PC-9 (cell line): ENCODE measurements around the gene CALML5. TPM values are rescaled to one million over a fixed set of nuclear protein-coding genes. Genes with fewer than 3 reads are reported as not detected.
A peak's percentile ranks its signal among the peaks of the same experiment; 100 is the strongest.

Source experiments
- BruUV-seq: library from RNA; stranded (reverse); fragments of 400-500 nt; replicated peaks from 2 replicates; lab custom pipeline; 2021; lab: Mats Ljungman, UMichigan
- CTCF ChIA-PET: fragments of 300-600 bp; sonication (Branson Sonifier 250); formaldehyde crosslinking; loops from one replicate; lab custom pipeline; 2022; ENCODE audit warnings: antibody characterized with exemption; lab: Charles Lee
- POLR2A ChIA-PET: fragments of 300-600 bp; sonication (Branson Sonifier 250); formaldehyde crosslinking; loops from one replicate; lab custom pipeline; 2022; ENCODE audit warnings: antibody characterized with exemption; ENCODE audit not compliant: unreplicated experiment; lab: Charles Lee
- DNase-seq, 2 experiments: peaks; one replicate each; pipeline versions ENCODE4 v3.0.0 to v3.0.0-alpha.2; 2015 to 2022; ENCODE audit warnings: mixed read lengths in 1 of 2
- H2AFZ ChIP-seq: fragments of 200-600 bp; sonication (generic); 2 replicates; pipeline ENCODE4 v1.8.1; 2017; ENCODE audit warnings: antibody characterized with exemption
- H3F3A ChIP-seq: fragments of 200-600 bp; sonication (generic); 2 replicates; pipeline ENCODE4 v1.8.1; 2017; ENCODE audit warnings: antibody characterized with exemption, mild to moderate bottlenecking, low read depth; ENCODE audit not compliant: insufficient read depth
- H3K27ac ChIP-seq: fragments of 200-600 bp; sonication (generic); 2 replicates; pipeline ENCODE4 v1.6.1; 2016; ENCODE audit warnings: mixed run types
- H3K27me3 ChIP-seq: fragments of 200-600 bp; sonication (generic); 2 replicates; pipeline ENCODE4 v1.6.1; 2016; ENCODE audit warnings: low read depth, mixed run types; ENCODE audit not compliant: insufficient read depth
- H3K36me3 ChIP-seq: fragments of 200-600 bp; sonication (generic); 2 replicates; pipeline ENCODE4 v1.6.1; 2016; ENCODE audit warnings: low read depth, mixed run types
- H3K4me1 ChIP-seq: fragments of 200-600 bp; sonication (generic); replicated peaks from 2 replicates; pipeline ENCODE4 v1.6.1; 2016; ENCODE audit warnings: mixed run types; ENCODE audit not compliant: insufficient read depth
- H3K4me2 ChIP-seq: fragments of 200-600 bp; sonication (generic); 2 replicates; pipeline ENCODE4 v1.6.1; 2017; ENCODE audit warnings: mixed run types
- H3K4me3 ChIP-seq: fragments of 200-600 bp; sonication (generic); 2 replicates; pipeline ENCODE4 v1.6.1; 2016; ENCODE audit warnings: mixed run types
- H3K79me2 ChIP-seq: fragments of 200-600 bp; sonication (generic); 2 replicates; pipeline ENCODE4 v1.6.1; 2017; ENCODE audit warnings: low read depth, mixed run types
- H3K9me2 ChIP-seq: fragments of 200-600 bp; sonication (generic); 2 replicates; pipeline ENCODE4 v1.8.1; 2017; ENCODE audit warnings: mild to moderate bottlenecking; ENCODE audit not compliant: insufficient read depth
- H3K9me3 ChIP-seq: fragments of 200-600 bp; sonication (generic); 2 replicates; pipeline ENCODE4 v1.8.1; 2016; ENCODE audit warnings: low read depth; ENCODE audit not compliant: insufficient read depth
- H4K20me1 ChIP-seq: fragments of 200-600 bp; sonication (generic); 2 replicates; pipeline ENCODE4 v1.8.1; 2017; ENCODE audit not compliant: insufficient read depth
- CTCF ChIP-seq: fragments of 200-600 bp; sonication (generic); conservative IDR thresholded peaks from 2 replicates; pipeline ENCODE4 v1.6.1; 2017; ENCODE audit warnings: mixed run types, antibody characterized with exemption, mild to moderate bottlenecking, moderate library complexity
- EZH2 ChIP-seq: fragments of 200-600 bp; sonication (generic); IDR thresholded peaks from 2 replicates; pipeline ENCODE4 v1.8.0; 2017; ENCODE audit warnings: antibody characterized with exemption, low read depth
- intact Hi-C: fragments of 100-400 bp; cut with micrococcal nuclease; formaldehyde crosslinking; loops from one replicate; pipeline ENCODE4 v1.10.0; 2022; ENCODE audit not compliant: unreplicated experiment
- total RNA-seq: library from RNA; stranded (reverse); gene quantifications from 2 replicates; pipeline ENCODE4 v1.2.3, GENCODE V29; 2021

CALML5 gene
- total RNA-seq, 1 experiment from 2014 or later = 3.0 TPM

- intact Hi-C loops = loop anchor here (5.0 kb wide), 1 partner anchor 698 kb away; no protein-coding TSS in a partner anchor
- Histone ChIP-seq H3K4me2 (peak overlapping the region; percentile 86), H3F3A (peaks cover 63% of the 10 kb centered on the region), H3K9me2 (no peaks in the 10 kb centered on the region), H3K4me3 (peak overlapping the region; percentile 35; the same call in 1 of the 2 replicates), H3K79me2 (peaks cover 17% of the 10 kb centered on the region), H3K9me3 (no peaks in the 10 kb centered on the region), H4K20me1 (no peaks in the 10 kb centered on the region), H3K4me1 (peaks cover 82% of the 10 kb centered on the region), H3K27ac (peak overlapping the region; percentile 100), H3K27me3 (no peaks in the 10 kb centered on the region), H3K36me3 (peaks cover 10% of the 10 kb centered on the region; the same call in 1 of the 2 replicates), H2AFZ (no peak overlapping the region)
- DNase-seq = no peak
- BruUV-seq = no TSS peak
- TF ChIP-seq CTCF (no peak), EZH2 (no peak)
- CTCF ChIA-PET = no interaction called here
- POLR2A ChIA-PET = interaction anchor here (0.7 kb wide), 1 partner anchor 151 kb away, joined by 3 read pairs; no protein-coding TSS in a partner anchor
Observed at GRCh38 chr10:5545011-5545410, 45.6 kb upstream of the CALML5 start.

DNA sequence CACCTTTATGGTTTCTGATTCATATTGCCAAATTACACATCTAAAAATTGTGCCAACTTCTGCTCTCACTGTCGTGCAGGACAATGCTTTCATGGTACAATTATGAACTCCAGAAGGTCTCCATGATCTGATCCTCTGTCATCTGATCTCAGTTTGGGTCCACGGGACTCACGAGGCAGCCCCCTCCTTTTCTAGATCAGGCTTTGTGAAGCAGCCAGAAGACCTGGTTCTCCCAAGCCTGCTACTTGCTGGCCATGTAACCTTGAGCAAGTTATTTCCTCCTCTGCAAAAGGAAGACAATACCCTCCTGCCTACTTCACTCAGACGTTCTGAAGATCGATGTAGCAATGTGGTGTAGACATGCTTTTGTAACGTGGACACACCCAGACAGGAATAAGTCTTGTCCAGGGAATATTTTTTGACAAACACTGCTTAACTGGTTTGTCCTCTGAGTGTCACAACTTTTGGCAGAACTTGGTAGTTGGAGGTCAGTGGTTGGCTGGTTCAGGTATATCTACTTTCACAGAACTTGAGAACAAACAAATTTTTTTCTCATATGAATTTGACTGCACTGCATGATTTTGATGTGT is 44.9 kb upstream of the CALML5 start:
- H3K79me2 ChIP-seq = peaks cover 12% of the 10 kb centered on the region; the same call in 1 of the 2 replicates
- H4K20me1 ChIP-seq = no peaks in the 10 kb centered on the region
- DNase-seq = peak; percentile 60 to 98
- TF ChIP-seq CTCF (no peak), EZH2 (no peak)
- peak overlapping the region; percentile 86 for H3K4me2 ChIP-seq
- H3K4me3 ChIP-seq = peak overlapping the region; percentile 20; the same call in 1 of the 2 replicates
- no TSS peak for BruUV-seq
- peak overlapping the region; percentile 100 for H3K27ac ChIP-seq
- POLR2A ChIA-PET = interaction anchor here (0.7 kb wide), 1 partner anchor 151 kb away, joined by 3 read pairs; no protein-coding TSS in a partner anchor
- no peaks in the 10 kb centered on the region for H3K27me3 ChIP-seq
- H3K9me3 ChIP-seq = no peaks in the 10 kb centered on the region
- peaks cover 79% of the 10 kb centered on the region for H3K4me1 ChIP-seq
- H3F3A ChIP-seq = peaks cover 57% of the 10 kb centered on the region
- peaks cover 10% of the 10 kb centered on the region; the same call in 1 of the 2 replicates for H3K36me3 ChIP-seq
- no peaks in the 10 kb centered on the region for H3K9me2 ChIP-seq
- no peak overlapping the region for H2AFZ ChIP-seq
- intact Hi-C loops = no loop called here
- CTCF ChIA-PET = no interaction called here

GRCh38 chr10:5543623-5544022 is 44.3 kb upstream of the CALML5 start:
- H3K79me2 ChIP-seq = peaks cover 11% of the 10 kb centered on the region; the same call in 1 of the 2 replicates
- H3K9me2 ChIP-seq = no peaks in the 10 kb centered on the region
- CTCF ChIA-PET = no interaction called here
- intact Hi-C loops = no loop called here
- H3K4me3 ChIP-seq = no peak overlapping the region
- DNase-seq = no peak
- H3K4me2 ChIP-seq = peak overlapping the region; percentile 86
- no peaks in the 10 kb centered on the region for H3K27me3 ChIP-seq
- POLR2A ChIA-PET = interaction anchor here (0.7 kb wide), 1 partner anchor 37 kb away, joined by 5 read pairs; no protein-coding TSS in a partner anchor
- peak overlapping the region; percentile 100 for H3K27ac ChIP-seq
- no peak for TF ChIP-seq CTCF
- H3K9me3 ChIP-seq = no peaks in the 10 kb centered on the region
- H3F3A ChIP-seq = peaks cover 59% of the 10 kb centered on the region
- H2AFZ ChIP-seq = no peak overlapping the region
- H3K4me1 ChIP-seq = peaks cover 79% of the 10 kb centered on the region
- no peaks in the 10 kb centered on the region for H4K20me1 ChIP-seq
- BruUV-seq = no TSS peak
- peaks cover 10% of the 10 kb centered on the region; the same call in 1 of the 2 replicates for H3K36me3 ChIP-seq
